Measurements from ENCODE around the gene UBQLN1.

The UBQLN1 gene

GRCh38 chr9:83681490-83681889 lies 26.3 kb downstream of the UBQLN1 start:
- no peak for TF ChIP-seq BACH2 (CRISPR knock-in tag; IDR thresholded peaks at IDR 0.05; ENCODE audit: borderline replicate concordance)
- TF ChIP-seq ZNF8 (CRISPR knock-in tag; IDR thresholded peaks at IDR 0.05) = no peak
- TF ChIP-seq POU6F1 (CRISPR knock-in tag; IDR thresholded peaks at IDR 0.05; ENCODE audit: borderline replicate concordance, low read depth) = no peak
- no peak for TF ChIP-seq PPARA (CRISPR knock-in tag; IDR thresholded peaks at IDR 0.05; ENCODE audit: borderline replicate concordance)
- no peak for TF ChIP-seq GLIS3 (CRISPR knock-in tag; IDR thresholded peaks at IDR 0.05)
- TF ChIP-seq ESRRG (CRISPR knock-in tag; IDR thresholded peaks at IDR 0.05) = no peak
- no peak for TF ChIP-seq SNAI2 (CRISPR knock-in tag; IDR thresholded peaks at IDR 0.05)
- TF ChIP-seq RARB (CRISPR knock-in tag; IDR thresholded peaks at IDR 0.05) = no peak
- no peak for TF ChIP-seq PATZ1 (CRISPR knock-in tag; IDR thresholded peaks at IDR 0.05; ENCODE audit: borderline replicate concordance)
- no peak for TF ChIP-seq CREB5 (CRISPR knock-in tag; IDR thresholded peaks at IDR 0.05; ENCODE audit: low read depth)
- no peak for TF ChIP-seq ISL1 (CRISPR knock-in tag; IDR thresholded peaks at IDR 0.05)
- no peak for TF ChIP-seq ARNTL (CRISPR knock-in tag; IDR thresholded peaks at IDR 0.05; ENCODE audit: borderline replicate concordance, low read depth)
- TF ChIP-seq, protein P1, sequence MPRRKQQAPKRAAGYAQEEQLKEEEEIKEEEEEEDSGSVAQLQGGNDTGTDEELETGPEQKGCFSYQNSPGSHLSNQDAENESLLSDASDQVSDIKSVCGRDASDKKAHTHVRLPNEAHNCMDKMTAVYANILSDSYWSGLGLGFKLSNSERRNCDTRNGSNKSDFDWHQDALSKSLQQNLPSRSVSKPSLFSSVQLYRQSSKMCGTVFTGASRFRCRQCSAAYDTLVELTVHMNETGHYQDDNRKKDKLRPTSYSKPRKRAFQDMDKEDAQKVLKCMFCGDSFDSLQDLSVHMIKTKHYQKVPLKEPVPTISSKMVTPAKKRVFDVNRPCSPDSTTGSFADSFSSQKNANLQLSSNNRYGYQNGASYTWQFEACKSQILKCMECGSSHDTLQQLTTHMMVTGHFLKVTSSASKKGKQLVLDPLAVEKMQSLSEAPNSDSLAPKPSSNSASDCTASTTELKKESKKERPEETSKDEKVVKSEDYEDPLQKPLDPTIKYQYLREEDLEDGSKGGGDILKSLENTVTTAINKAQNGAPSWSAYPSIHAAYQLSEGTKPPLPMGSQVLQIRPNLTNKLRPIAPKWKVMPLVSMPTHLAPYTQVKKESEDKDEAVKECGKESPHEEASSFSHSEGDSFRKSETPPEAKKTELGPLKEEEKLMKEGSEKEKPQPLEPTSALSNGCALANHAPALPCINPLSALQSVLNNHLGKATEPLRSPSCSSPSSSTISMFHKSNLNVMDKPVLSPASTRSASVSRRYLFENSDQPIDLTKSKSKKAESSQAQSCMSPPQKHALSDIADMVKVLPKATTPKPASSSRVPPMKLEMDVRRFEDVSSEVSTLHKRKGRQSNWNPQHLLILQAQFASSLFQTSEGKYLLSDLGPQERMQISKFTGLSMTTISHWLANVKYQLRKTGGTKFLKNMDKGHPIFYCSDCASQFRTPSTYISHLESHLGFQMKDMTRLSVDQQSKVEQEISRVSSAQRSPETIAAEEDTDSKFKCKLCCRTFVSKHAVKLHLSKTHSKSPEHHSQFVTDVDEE (CRISPR knock-in tag; IDR thresholded peaks at IDR 0.05) = no peak
- TF ChIP-seq ZNF70 (CRISPR knock-in tag; IDR thresholded peaks at IDR 0.05) = no peak
- TF ChIP-seq OSR1 (CRISPR knock-in tag; IDR thresholded peaks at IDR 0.05) = no peak
- no peak for TF ChIP-seq ZNF565 (CRISPR knock-in tag; conservative IDR thresholded peaks at IDR 0.05; ENCODE audit: low read depth)
- no peak for ATAC-seq

- ATAC-seq = no peak
- TF ChIP-seq TOX (CRISPR knock-in tag; IDR thresholded peaks at IDR 0.05; ENCODE audit: borderline replicate concordance) = no peak
- TF ChIP-seq GLIS3 (CRISPR knock-in tag; IDR thresholded peaks at IDR 0.05) = no peak
- no peak for TF ChIP-seq ESRRG (CRISPR knock-in tag; IDR thresholded peaks at IDR 0.05)
- no peak for TF ChIP-seq CSDC2 (CRISPR knock-in tag; IDR thresholded peaks at IDR 0.05)
Observed at GRCh38 chr9:83680233-83680632, 27.5 kb downstream of the UBQLN1 start.

DNA sequence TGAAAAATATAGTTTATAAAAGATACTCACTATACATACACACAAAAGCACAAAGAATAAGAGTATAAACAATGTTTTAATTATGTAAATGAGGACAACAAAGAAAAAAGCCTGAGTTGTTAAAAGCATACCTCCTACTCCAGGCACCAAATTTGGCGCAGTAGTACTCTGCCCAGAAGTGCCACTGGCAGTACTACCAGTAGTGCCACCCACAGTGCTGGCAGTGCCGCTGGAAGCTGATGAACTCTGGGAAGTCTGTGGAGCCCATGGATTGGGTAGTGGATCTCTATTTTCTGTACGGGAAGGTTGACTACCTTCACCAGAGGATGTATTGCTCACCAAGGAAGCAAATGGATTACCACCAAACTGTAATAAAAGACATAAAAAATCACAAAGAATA lies 30.2 kb downstream of the UBQLN1 start:
- ATAC-seq = no peak
- TF ChIP-seq OSR1 (CRISPR knock-in tag; IDR thresholded peaks at IDR 0.05) (no peak), ESRRG (CRISPR knock-in tag; IDR thresholded peaks at IDR 0.05) (no peak), POU6F1 (CRISPR knock-in tag; IDR thresholded peaks at IDR 0.05; ENCODE audit: borderline replicate concordance, low read depth) (no peak), GLIS3 (CRISPR knock-in tag; IDR thresholded peaks at IDR 0.05) (no peak), ZC3H10 (CRISPR knock-in tag; IDR thresholded peaks at IDR 0.05) (no peak), ARNTL (CRISPR knock-in tag; IDR thresholded peaks at IDR 0.05; ENCODE audit: borderline replicate concordance, low read depth) (no peak), ZFP3 (CRISPR knock-in tag; IDR thresholded peaks at IDR 0.05) (no peak), SNAI2 (CRISPR knock-in tag; IDR thresholded peaks at IDR 0.05) (no peak), ZNF70 (CRISPR knock-in tag; IDR thresholded peaks at IDR 0.05) (no peak)
